ENCODE measurements around the gene CLMN. TPM values are rescaled to one million over a fixed set of nuclear protein-coding genes. Genes with fewer than 3 reads are reported as not detected.

Gene CLMN
- total and polyA plus RNA-seq, 2 of the 8 experiments (the other 6 are each of a cell fraction or from before 2014, with no cell fraction given) = 1.6 to 8.2 TPM

GRCh38 chr14:95294320-95294719 lies 25.4 kb downstream of the CLMN start:
- Histone ChIP-seq H2BK12ac (ENCODE audit: low read depth, low read length) (no peak overlapping the region), H3K79me1 (ENCODE audit: low read depth, low read length) (no peaks in the 10 kb centered on the region), H2BK120ac (replicated peaks; ENCODE audit: low read depth, low read length) (no peak overlapping the region), H3K79me2 (ENCODE audit: control insufficient read depth in 1 of 2, insufficient read depth in 2 of 2, low read length in 2 of 2) (no peaks in the 10 kb centered on the region), H3K14ac (ENCODE audit: insufficient read length) (no peak overlapping the region), H3K23ac (ENCODE audit: insufficient read length) (no peak overlapping the region), H4K91ac (replicated peaks; ENCODE audit: insufficient read length, low read length) (no peak overlapping the region), H3K18ac (ENCODE audit: extremely low read depth, low read length) (no peak overlapping the region), H3K27ac (ENCODE audit: low read depth, low read length) (no peak overlapping the region), H2BK5ac (ENCODE audit: low read depth, low read length) (0 out of 2 replicates have a peak overlapping the region, but pooled peaks have one; percentile 23), H3K4me2 (ENCODE audit: insufficient read depth in 1 of 2, low read depth in 2 of 2, low read length in 2 of 2) (no peak overlapping the region), H3K36me3 (ENCODE audit: control insufficient read depth in 2 of 4, insufficient read depth in 4 of 4, low read length in 3 of 4) (no peaks in the 10 kb centered on the region), H2AFZ (ENCODE audit: low read length) (no peak overlapping the region), H2BK15ac (ENCODE audit: low read length) (no peak overlapping the region), H4K20me1 (replicated peaks in 1 of 2; ENCODE audit: control insufficient read depth in 1 of 2, insufficient read depth in 2 of 2, low read length in 2 of 2) (no peaks in the 10 kb centered on the region), H3K9ac (replicated peaks in 1 of 4; ENCODE audit: extremely low read depth in 1 of 4, low read depth in 3 of 4, low read length in 3 of 4) (no peak overlapping the region), H2AK5ac (ENCODE audit: low read depth, low read length) (no peak overlapping the region), H2BK20ac (ENCODE audit: low read length) (no peak overlapping the region), H4K8ac (ENCODE audit: extremely low read depth, insufficient read depth, low read length) (no peak overlapping the region; the same call in 1 of the 2 replicates), H3K4me3 (ENCODE audit: extremely low read depth in 1 of 4, insufficient read depth in 2 of 4, low read depth in 3 of 4, low read length in 4 of 4) (no peak overlapping the region), H3K27me3 (replicated peaks in 1 of 4; ENCODE audit: control insufficient read depth in 3 of 4, extremely low read depth in 1 of 4, insufficient read depth in 3 of 4, low read length in 3 of 4) (no peaks in the 10 kb centered on the region), H3K23me2 (ENCODE audit: low read depth, low read length) (no peaks in the 10 kb centered on the region), H4K5ac (ENCODE audit: insufficient read length, low read depth, low read length) (no peak overlapping the region), H3K56ac (replicated peaks; ENCODE audit: insufficient read length, low read depth, low read length) (no peak overlapping the region), H3K9me3 (ENCODE audit: insufficient read depth in 2 of 2, low read depth in 1 of 2, low read length in 1 of 2) (no peaks in the 10 kb centered on the region; a peak in 1 of 4 replicates), H3K4me1 (replicated peaks in 1 of 4; ENCODE audit: control insufficient read depth in 3 of 4, insufficient read depth in 4 of 4, low read length in 3 of 4) (peaks cover 1 to 18% (median 7%) of the 10 kb centered on the region in 4 experiments; a peak in 5 of 7 replicates), H3K4ac (replicated peaks; ENCODE audit: insufficient read length, low read depth, low read length) (no peak overlapping the region)
- ChIA-PET CTCF (ENCODE audit: partially characterized antibody) (interaction anchor here (0.8 to 1.6 kb wide), 11 partner anchors 8 to 140 kb away, joined by 3 to 4 read pairs (median 3); no protein-coding TSS in a partner anchor), POLR2A (ENCODE audit: partially characterized antibody) (no interaction called here)
- DNase-seq (ENCODE audit: low read depth in 1 of 2, low spot score in 2 of 2) (no peak), FAIRE-seq (no peak)
- WGBS, 2 experiments (ENCODE audit: extremely low coverage in 1 of 2, insufficient coverage in 1 of 2, insufficient read length in 1 of 2, insufficient replicate concordance in 2 of 2, low coverage in 1 of 2, low lambda C conversion rate in 2 of 2, missing lambda C conversion rate in 1 of 2) = 78% methylated on average over 7 of the region's 7 CpGs; no CpG with 5 or more reads in 1 of the 2 experiments
- TF ChIP-seq CTBP2 (IDR thresholded peaks at IDR 0.05; ENCODE audit: borderline replicate concordance, insufficient read depth, insufficient read length, low read length) (no peak), SUZ12 (IDR thresholded peaks at IDR 0.05; ENCODE audit: low read length) (no peak), ZNF274 (IDR thresholded peaks at IDR 0.05; ENCODE audit: borderline replicate concordance, extremely low read depth, low read length) (no peak), USF2 (IDR thresholded peaks at IDR 0.05; ENCODE audit: low read length) (0 out of 2 replicates have a peak, but pooled peaks have one; percentile 27)

All from H1 (cell line).